Testis (tissue), 3 donors: ENCODE results near the gene ATF7. TPM values are rescaled to one million over a fixed set of nuclear protein-coding genes. Genes with fewer than 3 reads are reported as not detected.

Experiments used
- DNase-seq: peaks from one replicate; pipeline ENCODE4 v3.0.0-alpha.2; 2019
- H3K27ac ChIP-seq, 2 donors: fragments of 200-600 bp; sonication (generic); one replicate each; pipeline ENCODE4 v1.5.1; 2019
- H3K27me3 ChIP-seq: fragments of 200-600 bp; sonication (generic); one replicate; pipeline ENCODE4 v1.5.1; 2019
- H3K36me3 ChIP-seq: fragments of 200-600 bp; sonication (generic); one replicate; pipeline ENCODE4 v1.5.1; 2017; ENCODE audit warnings: low read depth; ENCODE audit errors: missing control alignments
- H3K4me1 ChIP-seq: fragments of 200-600 bp; sonication (generic); one replicate; pipeline ENCODE4 v1.5.1; 2019
- H3K4me3 ChIP-seq, 2 donors: fragments of 200-600 bp; sonication (generic); one replicate each; pipeline ENCODE4 v1.5.1; 2017 to 2019
- H3K9me3 ChIP-seq: fragments of 200-600 bp; sonication (generic); one replicate; pipeline ENCODE4 v1.5.1; 2017
- POLR2A ChIP-seq: fragments of 450-650 bp; IDR thresholded peaks from one replicate; pipeline ENCODE4 v1.6.1; 2017; ENCODE audit warnings: antibody characterized with exemption, mild to moderate bottlenecking, moderate library complexity
- WGBS, 2 donors: methylation state at CpG; one replicate each; pipeline ENCODE4 v1.1.5; 2018; 5-methylcytosine and 5-hydroxymethylcytosine counted together
- intact Hi-C: fragments of 100-400 bp; cut with DNase I; formaldehyde crosslinking; loops from one replicate; pipeline ENCODE4 v1.15.1; 2023; ENCODE audit warnings: low total_unique reads
- polyA plus RNA-seq: library from polyadenylated mRNA; stranded (reverse); fragments of 350-450 nt; fragmentation: Illumina TruSeq; extraction: RNeasy Lipid Tissue Mini Kit (QIAGEN cat#74804); gene quantifications from one replicate; pipeline ENCODE4 v1.2.3, GENCODE V29; 2014; ENCODE audit warnings: low read depth, low replicate concordance; ENCODE audit not compliant: insufficient read depth
- total RNA-seq, 2 donors: library from RNA; depleted of rRNA; stranded (reverse); fragments of >200 nt; gene quantifications; one replicate each; pipeline ENCODE4 v1.2.3, GENCODE V29; 2016
- TF ChIP-seq, protein P1 (sequence below), 3 experiments: fragments of 450-650 bp in 2 of 3; fragments of 200-600 bp in 1 of 3; sonication (generic) in 1 of 3; IDR thresholded peaks; one replicate each; pipeline ENCODE4 v1.5.1; 2016 to 2019; ENCODE audit warnings: antibody characterized with exemption in 3 of 3, mild to moderate bottlenecking in 2 of 3, moderate library complexity in 1 of 3

Gene ATF7
- total and polyA plus RNA-seq, 3 donors from 2014 or later, result 31.6 to 59.8 (median 55.1) TPM

DNA sequence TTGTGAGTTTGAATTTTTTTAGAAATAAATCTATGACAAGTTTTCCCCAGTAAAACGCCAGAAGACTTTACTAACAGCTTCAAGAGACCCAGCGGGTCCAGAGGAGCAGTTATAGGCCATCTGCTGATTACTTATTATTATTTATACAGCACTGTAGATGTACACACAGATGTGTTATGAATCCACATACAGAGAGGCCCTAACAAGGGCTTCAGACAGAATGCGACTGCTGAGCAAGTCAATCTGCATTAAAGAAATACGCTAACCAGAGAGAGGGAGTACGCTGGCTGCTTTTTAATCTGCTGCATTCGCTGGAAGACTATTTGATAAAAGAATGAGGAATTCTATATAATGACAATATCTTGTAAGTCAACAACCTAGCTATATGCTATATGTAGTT lies 32.5 kb downstream of the ATF7 start:
- Histone ChIP-seq H3K27ac (no peak overlapping the region), H3K4me3 (no peak overlapping the region), H3K4me1 (peaks cover 60% of the 10 kb centered on the region), H3K9me3 (no peaks in the 10 kb centered on the region), H3K36me3 (no peaks in the 10 kb centered on the region), H3K27me3 (no peaks in the 10 kb centered on the region)
- WGBS, 2 donors, result 69 to 84% methylated on average over 6 of the region's 6 CpGs
- DNase-seq, result no peak
- intact Hi-C loops, result no loop called here
- no peak for TF ChIP-seq POLR2A
- TF ChIP-seq, protein P1, sequence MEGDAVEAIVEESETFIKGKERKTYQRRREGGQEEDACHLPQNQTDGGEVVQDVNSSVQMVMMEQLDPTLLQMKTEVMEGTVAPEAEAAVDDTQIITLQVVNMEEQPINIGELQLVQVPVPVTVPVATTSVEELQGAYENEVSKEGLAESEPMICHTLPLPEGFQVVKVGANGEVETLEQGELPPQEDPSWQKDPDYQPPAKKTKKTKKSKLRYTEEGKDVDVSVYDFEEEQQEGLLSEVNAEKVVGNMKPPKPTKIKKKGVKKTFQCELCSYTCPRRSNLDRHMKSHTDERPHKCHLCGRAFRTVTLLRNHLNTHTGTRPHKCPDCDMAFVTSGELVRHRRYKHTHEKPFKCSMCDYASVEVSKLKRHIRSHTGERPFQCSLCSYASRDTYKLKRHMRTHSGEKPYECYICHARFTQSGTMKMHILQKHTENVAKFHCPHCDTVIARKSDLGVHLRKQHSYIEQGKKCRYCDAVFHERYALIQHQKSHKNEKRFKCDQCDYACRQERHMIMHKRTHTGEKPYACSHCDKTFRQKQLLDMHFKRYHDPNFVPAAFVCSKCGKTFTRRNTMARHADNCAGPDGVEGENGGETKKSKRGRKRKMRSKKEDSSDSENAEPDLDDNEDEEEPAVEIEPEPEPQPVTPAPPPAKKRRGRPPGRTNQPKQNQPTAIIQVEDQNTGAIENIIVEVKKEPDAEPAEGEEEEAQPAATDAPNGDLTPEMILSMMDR (IDR thresholded peaks at IDR 0.05), result no peak

DNA sequence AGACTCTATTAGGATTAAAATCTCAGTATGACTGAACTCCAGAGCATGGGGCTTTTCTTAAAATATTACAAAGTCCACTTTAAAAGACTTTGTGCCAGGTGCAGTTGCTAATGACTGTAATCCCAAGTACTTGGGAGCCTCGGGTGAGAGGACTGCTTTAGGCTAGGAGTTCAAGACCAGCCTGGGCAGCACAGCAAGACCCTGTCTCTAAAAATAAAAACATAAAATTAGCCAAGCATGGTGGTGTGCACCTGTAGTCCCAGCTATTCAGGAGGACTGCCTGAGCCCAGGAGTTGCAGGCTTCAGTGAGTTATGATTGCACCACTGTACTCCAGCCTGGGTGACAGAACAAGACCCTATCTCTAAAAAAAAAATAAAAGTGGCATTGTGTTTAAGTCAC lies 33.2 kb downstream of the ATF7 start:
- WGBS, 2 donors, result 54 to 73% methylated on average over 1 of the region's 1 CpG
- no peak overlapping the region for H3K4me3 ChIP-seq
- no peaks in the 10 kb centered on the region for H3K27me3 ChIP-seq
- H3K27ac ChIP-seq, result peak overlapping the region; percentile 31 to 65
- no peak for TF ChIP-seq POLR2A
- TF ChIP-seq, protein P1 (IDR thresholded peaks at IDR 0.05), result no peak
- no peaks in the 10 kb centered on the region for H3K9me3 ChIP-seq
- H3K4me1 ChIP-seq, result peaks cover 60% of the 10 kb centered on the region
- DNase-seq, result no peak
- intact Hi-C loops, result no loop called here
- H3K36me3 ChIP-seq, result no peaks in the 10 kb centered on the region

DNA sequence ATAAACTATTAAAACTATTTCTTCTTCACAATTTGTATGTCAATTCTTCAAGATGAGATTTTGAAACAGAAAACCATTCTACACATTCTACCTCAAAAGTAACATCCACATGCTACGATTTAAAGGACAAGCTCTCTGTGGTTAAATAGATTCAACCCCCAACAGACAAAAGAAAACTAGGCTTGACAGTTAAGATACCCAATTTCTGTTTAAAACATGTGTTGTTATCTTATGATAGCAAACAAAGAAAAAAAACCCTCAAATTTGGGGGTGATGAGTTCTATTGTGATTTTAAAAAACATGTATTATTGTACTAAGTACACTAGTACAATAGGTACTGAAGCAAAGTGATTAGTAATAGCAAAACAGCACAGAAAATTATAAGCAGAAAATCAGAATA lies 33.8 kb downstream of the ATF7 start:
- no peak for DNase-seq
- no peaks in the 10 kb centered on the region for H3K9me3 ChIP-seq
- peaks cover 60% of the 10 kb centered on the region for H3K4me1 ChIP-seq
- H3K27me3 ChIP-seq, result no peaks in the 10 kb centered on the region
- H3K4me3 ChIP-seq, result no peak overlapping the region
- WGBS, 2 donors, result 69 to 72% methylated on average over 1 of the region's 1 CpG
- intact Hi-C loops, result no loop called here
- no peaks in the 10 kb centered on the region for H3K36me3 ChIP-seq
- H3K27ac ChIP-seq, result peak overlapping the region; percentile 65 to 83
- TF ChIP-seq POLR2A, result no peak
- TF ChIP-seq, protein P1 (IDR thresholded peaks at IDR 0.05), result no peak

DNA sequence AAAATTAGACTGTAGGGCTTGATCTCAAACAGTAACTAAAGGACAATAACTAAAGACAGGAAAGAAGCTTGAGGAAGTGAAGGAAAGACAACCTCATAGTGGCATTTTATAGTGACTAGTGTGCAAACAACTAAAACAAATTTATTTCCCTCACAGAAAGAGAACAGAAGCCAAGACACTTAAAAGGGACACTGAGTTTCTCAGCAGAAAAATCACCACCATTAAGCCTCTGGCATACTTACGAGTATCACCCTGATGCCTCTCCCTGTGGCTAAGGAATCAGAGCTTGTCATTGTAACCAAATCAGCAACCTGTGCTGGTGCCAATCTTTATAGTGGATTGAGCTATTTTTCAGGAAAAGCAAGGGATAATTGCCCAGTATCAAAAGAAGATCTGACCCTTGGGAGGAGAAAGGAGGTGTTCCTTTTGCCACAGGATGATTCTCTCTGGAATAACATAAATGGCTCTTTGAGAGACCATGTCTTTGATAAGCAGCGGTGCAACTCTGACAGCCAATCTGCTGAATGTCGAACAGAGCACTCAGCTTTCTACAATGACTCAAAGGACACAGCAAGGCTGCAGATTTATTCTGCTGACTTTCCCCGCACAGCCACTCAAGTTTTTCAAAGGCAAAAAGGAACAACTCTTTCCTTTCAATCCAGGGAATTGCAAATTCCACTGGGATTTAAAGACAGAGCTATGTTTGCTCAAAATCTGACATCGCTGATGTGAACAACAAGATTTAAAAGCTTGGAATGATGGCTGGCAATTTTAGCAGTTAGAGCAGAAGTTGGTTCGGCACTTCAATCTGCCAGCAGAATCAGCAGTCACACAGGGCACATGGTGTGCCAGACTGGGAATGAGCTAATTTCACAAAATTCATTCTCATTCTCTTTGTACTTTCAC lies 34.6 kb downstream of the ATF7 start:
- intact Hi-C loops, result no loop called here
- DNase-seq, result peak; percentile 40
- peak overlapping the region; percentile 65 to 83 for H3K27ac ChIP-seq
- no peaks in the 10 kb centered on the region for H3K27me3 ChIP-seq
- no peak overlapping the region for H3K4me3 ChIP-seq
- TF ChIP-seq, protein P1 (IDR thresholded peaks at IDR 0.05), result no peak
- TF ChIP-seq POLR2A, result no peak
- peaks cover 59% of the 10 kb centered on the region for H3K4me1 ChIP-seq
- H3K9me3 ChIP-seq, result no peaks in the 10 kb centered on the region
- no peaks in the 10 kb centered on the region for H3K36me3 ChIP-seq
- WGBS, 2 donors, result 22 to 39% methylated on average over 6 of the region's 6 CpGs
